ENCODE measurements around the gene ESX1.
"Not testable (repeated sequence)": the region's sequence is repeated elsewhere in the genome, so short reads cannot be mapped to it uniquely, and the experiment has no call there.

The ESX1 gene

DNA sequence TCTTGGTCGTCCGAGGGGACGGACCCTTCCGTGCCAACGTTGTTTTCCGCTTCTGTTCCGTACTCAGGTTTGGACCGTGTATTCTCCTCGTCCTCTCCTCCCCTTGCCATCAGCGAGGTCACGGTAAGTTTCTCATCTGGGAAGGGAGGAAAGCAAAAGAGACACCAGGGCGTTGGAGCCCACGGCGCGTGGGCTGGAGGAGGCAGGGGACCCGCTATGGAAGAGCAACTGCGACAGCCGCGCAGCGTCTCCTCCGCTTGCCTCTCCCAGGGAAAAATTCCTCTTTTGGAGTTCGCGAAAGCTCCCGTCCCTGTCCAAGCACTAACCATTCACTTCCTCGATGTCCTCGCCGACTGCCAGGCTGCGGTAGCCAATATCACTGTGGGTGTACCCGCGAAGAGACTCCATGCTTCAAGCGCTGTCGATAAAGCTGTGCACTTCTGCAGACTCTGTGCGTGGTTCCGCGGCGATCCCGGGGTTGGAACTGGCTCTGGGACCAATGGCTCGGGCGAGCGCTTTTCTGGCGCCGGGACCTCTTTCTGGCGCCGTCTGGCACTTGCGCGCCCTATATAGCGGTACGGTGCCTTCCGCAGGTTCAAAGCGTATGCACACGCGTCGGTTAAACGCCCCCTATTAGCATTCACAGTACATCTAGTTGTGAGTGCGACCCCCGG is at the start of gene ESX1:
Gene ESX1 (minus strand): TSS at position 492 of the 674 bp plus-strand sequence. CDS start 84 bp downstream, at position 408.
- no peak for DNase-seq (ENCODE audit: low read depth)

DNA sequence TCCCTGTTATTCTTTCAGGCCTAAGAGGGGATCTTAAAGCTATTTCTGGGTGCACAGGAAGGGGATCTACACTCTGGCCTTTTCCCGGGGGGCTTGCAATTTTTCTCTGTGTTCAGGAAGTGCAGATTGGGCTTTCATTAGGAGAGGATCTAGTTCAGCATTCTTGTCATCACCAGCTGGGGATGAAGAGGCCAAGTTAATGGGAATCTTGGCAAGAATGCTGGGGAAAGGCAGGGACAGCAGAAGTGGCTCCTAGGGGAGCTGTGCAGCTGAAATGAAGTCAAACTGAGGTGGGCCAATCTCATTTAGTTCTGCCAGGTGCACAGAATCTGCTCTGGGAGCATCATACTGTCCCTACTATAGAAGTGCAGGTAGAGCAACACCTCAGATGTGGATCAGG is 40.9 kb upstream of the ESX1 start:
- no peak for DNase-seq (ENCODE audit: low read depth)

DNA sequence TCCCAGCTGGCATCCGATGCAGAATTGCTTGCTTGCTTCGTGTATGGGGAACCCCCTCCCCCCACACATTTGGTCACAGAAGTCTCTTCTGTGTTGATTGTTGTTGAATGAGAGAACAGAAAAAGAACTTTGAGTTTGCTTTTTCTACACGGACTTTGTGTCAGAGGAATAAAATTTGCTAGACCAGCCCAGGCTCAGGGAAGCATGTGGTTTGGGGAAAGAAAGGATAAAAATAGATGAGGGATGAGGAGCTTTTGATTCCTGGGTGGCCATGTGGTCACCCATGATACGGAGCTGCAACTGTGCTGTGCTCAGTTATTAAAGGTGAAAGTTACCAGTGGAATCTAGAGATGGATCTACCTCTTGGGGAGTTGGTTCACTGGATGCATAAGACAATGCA is 34.2 kb upstream of the ESX1 start:
- DNase-seq (ENCODE audit: low read depth): no peak

DNA sequence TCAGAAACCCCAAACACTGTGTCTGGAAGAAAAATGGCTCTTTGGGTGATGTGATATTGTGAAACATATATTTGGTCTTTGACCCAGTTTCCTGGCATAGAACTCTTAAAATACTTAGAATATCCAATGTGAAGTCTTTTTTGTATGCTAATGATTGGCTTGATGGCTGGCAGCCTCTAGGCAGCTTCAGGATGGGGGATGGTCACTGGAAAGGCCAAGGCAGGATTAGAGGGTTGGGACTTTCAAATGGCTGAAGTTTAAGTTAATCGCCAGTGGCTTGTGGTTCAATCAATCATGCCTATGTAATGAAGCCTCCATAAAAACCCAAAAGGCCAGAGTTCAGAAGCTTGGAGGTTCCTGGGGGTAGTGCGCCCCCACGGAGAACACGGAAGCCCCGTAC is 33.5 kb upstream of the ESX1 start:
- no peak for DNase-seq (ENCODE audit: low read depth)

DNA sequence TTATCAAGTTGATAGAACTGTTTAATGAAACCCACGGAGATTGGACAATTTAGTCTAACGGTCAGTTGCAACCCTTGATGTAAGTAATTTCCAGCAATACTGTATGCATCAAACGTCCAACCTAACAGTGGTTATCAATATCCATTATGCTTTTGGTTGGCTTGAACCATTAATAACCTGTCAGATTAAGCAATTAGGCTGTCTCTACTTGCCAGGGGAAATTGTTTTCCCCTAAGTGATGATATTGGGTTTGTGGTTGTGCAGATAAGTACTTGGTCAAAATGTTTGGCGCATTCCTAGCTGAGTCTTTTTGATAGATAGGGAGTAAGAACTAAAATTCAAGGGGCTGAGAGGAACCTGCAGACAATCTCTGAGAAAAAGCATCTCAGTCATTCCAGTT is 30.5 kb upstream of the ESX1 start:
- no peak for DNase-seq (ENCODE audit: low read depth)

DNA sequence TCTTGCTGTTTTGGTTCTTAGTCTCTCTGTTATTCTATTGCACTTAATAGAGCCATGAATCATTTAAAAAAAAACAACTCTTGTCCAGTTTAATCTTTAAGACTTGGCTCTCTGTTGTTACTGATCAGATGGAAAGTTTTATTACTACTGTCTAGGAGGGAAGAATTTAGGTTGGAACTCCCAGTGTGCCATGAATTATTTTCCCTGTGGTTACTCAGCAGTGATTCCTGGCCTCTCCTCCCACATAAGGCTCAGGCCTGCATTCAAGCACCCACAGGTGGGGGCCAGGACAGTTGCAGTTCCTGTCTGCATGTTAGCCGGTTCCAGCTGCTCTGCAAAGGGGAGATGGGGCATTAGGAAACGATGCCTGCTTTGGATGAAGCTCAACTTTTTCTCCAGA is 29.8 kb upstream of the ESX1 start:
- no peak for DNase-seq (ENCODE audit: low read depth)

DNA sequence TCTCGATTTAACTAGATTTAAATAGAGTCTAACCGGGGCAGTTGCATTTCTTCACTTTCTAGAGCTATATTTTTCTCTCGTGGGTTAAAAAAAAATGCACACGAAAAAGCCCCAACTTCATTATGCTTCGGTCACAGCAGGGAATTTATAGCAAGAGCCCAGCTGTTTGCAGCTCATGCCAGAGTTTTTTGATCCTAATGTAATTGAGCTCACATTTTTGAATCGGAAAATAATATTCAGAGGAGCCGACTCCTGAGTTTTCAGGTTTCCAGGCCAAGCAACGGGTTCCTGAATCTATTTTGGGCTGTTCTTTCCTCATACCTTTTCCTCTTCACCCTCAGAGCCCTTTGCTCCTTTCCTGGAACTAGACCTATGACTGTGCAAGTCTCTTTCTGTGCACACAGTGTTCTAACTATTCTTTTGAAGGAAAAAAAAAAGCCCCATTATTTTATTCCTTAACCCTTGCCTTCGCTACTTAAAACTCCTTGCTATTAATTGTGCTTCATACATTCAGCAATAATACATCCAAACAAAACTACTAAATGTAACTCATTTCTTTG is 27.5 kb upstream of the ESX1 start:
- no peak for DNase-seq (ENCODE audit: low read depth)

DNA sequence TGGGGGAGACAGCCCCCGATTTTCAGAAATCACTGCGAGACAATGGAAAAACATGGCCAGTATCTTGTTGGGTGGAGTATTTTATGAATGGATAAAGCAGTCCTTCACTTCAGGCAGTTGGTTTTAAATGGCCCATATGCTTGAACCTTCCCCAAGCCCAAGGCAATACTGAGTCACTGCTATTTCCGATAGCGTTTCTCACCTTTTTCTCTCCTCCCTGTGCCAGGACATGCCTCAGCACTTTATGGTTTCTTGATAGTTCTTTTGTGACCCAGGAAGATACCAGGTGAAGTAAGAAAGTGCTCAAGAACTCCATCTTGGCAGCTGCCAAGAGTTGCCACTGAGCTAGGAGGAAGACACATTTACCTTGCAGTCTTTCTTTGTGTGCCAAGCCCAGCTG is 26.8 kb upstream of the ESX1 start:
- no peak for DNase-seq (ENCODE audit: low read depth)

DNA sequence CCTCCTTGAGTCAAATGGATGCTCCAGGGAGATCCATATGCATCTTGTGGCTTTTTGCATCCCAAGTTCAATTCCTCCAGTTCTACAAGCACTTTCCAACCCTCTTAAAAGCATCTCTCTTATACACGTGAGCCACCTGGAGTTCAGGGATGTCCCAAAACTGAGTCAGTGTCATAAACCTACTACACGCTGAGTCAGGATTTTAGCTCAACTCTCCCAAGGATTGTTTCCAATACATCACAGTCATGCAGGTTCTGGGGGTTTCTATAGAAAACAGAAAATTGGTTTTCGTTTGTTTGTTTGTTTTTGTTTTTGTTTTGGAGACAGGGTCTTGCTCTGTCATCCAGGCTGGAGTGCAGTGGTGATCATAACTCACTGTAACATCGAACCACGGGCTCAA is 25.9 kb upstream of the ESX1 start:
- DNase-seq (ENCODE audit: low read depth): no peak

DNA sequence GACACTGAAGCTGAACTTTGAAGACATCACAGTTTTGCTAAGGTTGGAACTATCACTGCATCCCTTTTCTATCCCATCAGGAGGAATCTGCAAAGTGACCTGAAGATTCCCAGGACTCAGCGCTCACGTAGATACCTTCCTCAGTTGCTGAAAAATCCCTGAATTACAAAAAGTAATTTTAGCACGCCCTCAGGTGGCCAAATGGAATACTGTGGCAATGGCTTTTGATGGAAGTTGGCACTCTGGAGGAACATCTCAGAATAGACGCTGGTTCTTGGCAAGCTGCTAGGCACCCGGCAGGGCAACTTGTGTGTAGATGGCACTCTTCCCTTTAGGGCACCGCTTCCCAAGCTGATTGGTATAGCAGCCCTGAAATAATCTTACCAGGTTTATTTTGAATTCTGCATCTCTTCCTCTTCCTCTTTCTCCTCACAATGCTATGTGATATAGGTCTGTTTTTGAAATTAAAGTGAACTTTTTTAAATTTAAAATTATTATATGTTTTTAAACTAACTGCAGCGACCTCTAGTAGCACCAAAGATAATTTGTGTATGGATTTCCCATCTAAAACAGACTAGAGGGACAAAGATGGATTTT is 16.3 kb upstream of the ESX1 start:
- DNase-seq (ENCODE audit: low read depth): no peak

DNA sequence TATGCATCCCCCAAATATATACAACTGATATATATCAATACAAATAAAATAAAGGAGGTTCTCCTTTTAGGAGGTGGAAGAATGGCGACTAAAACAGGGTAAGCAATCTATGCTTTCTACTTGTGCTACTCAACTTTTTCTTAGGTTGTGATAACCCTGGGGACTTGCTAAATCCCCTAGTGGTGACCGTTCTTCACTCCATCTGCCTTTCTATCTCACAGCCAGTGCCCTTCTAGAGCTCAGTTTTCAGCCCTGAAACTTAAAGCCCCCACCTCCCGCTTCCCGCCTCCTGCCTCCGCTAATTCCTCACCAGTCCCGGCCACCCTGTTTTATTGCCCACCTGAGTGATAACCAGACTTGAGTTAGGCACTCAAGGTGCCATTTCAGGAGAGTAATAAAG is 15.5 kb upstream of the ESX1 start:
- DNase-seq (ENCODE audit: low read depth): no peak

DNA sequence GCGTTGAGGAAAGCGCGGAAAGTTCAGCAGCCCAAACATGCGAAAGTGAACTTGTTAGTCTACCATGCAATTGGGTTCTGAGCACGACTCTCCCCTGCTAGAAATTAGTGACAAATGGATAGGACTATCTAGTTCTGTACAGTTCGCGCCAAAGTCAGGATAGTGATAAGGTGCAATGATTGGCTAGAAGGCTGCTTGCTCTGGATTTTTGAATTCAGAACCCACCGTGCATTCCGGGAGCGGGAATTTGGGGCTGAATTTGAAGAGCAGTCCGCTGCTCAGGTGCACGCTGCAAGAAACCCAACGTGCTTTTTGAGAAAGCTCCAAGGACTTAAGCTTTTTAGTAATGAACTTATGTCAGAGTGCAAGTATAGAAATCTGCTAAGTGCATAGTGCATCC is 732 bp upstream of the ESX1 start:
- no peak for DNase-seq (ENCODE audit: low read depth)

DNA sequence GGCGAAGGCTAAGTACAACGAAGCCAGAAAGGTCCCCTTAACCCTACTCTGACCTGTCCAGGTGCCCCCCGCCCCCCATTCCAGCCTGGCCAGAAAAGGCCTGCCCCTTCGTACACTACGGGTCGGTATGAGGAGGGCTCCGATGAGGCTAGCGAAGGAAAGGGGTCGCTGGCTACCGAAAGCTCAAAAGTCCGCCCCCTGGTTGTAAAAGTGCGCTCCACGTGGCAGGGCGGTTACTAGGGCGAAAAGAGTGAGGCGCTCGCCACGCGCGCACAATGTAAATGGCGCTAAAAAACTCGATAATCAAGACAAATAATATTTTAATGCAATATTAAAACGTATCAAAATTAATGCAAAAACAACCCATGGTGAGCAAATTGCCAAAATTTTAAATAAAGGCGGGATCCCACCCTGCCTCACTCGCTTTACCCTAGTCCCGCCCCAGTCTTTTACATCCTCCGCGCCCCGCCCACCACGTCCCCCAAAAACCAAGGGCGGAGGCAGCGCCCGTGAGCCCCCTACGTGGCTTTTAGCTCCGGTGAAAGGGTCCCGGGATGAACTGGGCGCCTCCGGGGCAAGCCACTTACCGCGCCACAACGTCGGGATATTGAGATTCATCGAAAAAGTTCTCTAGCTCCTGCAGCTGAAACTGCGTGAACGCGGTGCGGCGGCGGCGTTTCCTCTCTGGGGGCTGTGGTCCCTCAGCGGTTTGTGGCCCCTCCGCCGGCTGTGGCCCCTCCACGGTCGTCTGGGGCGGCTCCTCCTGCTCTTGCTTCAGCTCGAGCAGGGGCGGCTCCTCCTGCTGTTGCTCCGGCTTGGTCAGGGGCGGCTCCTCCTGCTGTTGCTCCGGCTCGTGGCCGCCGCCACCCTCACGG is 929 bp downstream of the ESX1 start:
- no peak for DNase-seq (ENCODE audit: low read depth)

DNA sequence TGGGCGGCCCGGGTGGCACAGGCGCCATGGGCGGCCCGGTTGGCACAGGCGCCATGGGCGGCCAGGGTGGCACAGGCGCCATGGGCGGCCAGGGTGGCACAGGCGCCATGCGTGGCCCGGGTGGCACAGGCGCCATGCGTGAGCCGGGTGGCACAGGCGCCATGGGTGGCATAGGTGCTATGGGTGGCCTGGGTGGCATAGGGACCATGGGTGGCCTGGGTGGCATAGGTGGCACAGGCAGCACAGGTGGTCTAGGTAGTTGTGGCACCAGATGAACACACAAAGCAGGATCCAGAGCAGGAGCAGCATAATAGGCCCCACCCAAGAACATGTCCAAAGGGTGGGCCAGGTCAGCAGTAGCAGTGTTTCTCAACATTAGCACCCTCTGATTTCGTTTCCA is 4.3 kb downstream of the ESX1 start:
- no peak for DNase-seq (ENCODE audit: low read depth)

DNA sequence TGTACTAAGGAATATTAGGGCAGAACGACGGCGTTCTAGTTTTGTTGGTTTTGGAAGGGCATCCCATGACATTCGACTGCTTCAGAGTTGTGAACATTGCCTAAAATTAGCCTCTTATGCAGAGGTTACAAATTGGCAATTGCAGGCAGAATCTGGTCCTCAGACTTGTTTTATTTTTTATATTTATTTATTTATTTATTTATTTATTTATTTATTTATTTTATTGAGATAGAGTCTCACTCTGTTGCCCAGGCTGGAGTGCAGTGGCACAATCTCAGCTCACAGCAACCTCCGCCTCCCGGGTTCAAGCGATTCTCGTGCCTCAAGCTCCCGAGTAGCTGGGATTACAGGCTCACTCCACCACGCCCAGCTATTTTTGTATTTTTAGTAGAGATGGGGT is 24.7 kb downstream of the ESX1 start:
- DNase-seq (ENCODE audit: low read depth): not testable (repeated sequence)

DNA sequence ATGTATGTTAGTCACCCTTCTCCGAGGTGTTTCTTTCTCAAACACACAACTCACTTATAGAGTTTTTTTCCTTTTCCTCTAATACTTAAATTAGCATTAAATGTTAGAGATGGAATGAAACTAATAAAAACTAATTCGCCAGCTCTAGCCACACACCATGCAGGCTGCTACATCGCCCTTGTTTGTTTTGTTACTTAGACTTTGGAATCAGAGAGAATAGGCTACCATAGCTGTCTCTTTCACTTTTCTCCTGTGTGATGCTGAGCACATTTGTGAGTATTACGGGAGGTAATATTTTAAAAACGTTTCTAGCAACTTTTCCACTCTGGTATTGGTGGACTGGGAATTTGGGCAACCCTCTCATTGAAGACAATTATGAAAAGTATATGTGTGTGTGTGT is 43.5 kb downstream of the ESX1 start:
- no peak for DNase-seq (ENCODE audit: low read depth)

DNA sequence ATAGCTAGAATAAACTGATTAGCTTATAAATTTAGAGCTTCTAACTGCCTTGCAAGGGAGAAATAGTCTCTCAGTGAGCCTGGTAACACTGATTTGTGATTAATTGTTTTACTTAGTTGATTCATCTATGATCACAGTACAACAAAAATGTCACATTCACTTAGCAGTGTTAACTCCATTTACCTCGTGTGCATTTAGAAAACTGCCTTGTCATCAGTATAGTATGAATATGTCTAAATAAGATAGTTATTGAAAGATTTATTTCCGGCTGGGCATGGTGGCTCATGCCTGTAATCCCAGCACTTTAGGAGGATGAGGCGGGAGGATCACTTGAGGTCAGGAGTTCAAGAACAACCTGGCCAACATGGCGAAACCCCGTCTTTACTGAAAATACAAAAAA is 49.2 kb downstream of the ESX1 start:
- DNase-seq (ENCODE audit: low read depth): no peak

All from stimulated activated CD8-positive, alpha-beta memory T cell treated with anti-CD3 and anti-CD28 coated beads, Interleukin-4, amount 100 ng/mL, for 24 hours (primary cell).